Activated CD8-positive, alpha-beta memory T cell treated with anti-CD3 and anti-CD28 coated beads, Interleukin-2, amount 50 U/mL, for 48 hours (primary cell): ENCODE data around the gene TP73.

Experiments
- DNase-seq: peaks from one replicate; pipeline ENCODE4 v3.0.0-alpha.2; 2020

Gene TP73

GRCh38 chr1:3731583-3732433 is 79.5 kb downstream of the TP73 start:
- DNase-seq: no peak

GRCh38 chr1:3732434-3733093 is 80.2 kb downstream of the TP73 start:
- DNase-seq: no peak

- no peak for DNase-seq
Observed at GRCh38 chr1:3733094-3733882, 81.0 kb downstream of the TP73 start.

- DNase-seq: no peak
Observed at GRCh38 chr1:3733883-3734589, 81.7 kb downstream of the TP73 start.

- no peak for DNase-seq
Observed at GRCh38 chr1:3734602-3735001, 82.3 kb downstream of the TP73 start.

GRCh38 chr1:3735027-3735681 is 82.8 kb downstream of the TP73 start:
- DNase-seq: no peak

GRCh38 chr1:3735688-3736087 is 83.4 kb downstream of the TP73 start:
- no peak for DNase-seq

GRCh38 chr1:3736131-3736561 is 83.8 kb downstream of the TP73 start:
- no peak for DNase-seq

- DNase-seq: no peak
Observed at GRCh38 chr1:3736708-3737107, 84.4 kb downstream of the TP73 start.

GRCh38 chr1:3738943-3739342 is 86.6 kb downstream of the TP73 start:
- DNase-seq: no peak

GRCh38 chr1:3740042-3740441 is 87.7 kb downstream of the TP73 start:
- no peak for DNase-seq

- no peak for DNase-seq
Observed at GRCh38 chr1:3740752-3741151, 88.4 kb downstream of the TP73 start.

GRCh38 chr1:3741566-3742438 is 89.5 kb downstream of the TP73 start:
- DNase-seq: no peak

GRCh38 chr1:3742439-3743298 is 90.4 kb downstream of the TP73 start:
- DNase-seq: no peak

GRCh38 chr1:3743421-3743820 is 91.1 kb downstream of the TP73 start:
- DNase-seq: no peak

GRCh38 chr1:3743826-3744225 is 91.5 kb downstream of the TP73 start:
- no peak for DNase-seq

GRCh38 chr1:3744646-3745045 is 92.3 kb downstream of the TP73 start:
- no peak for DNase-seq

- DNase-seq: no peak
Observed at GRCh38 chr1:3745071-3745470, 92.8 kb downstream of the TP73 start.

- no peak for DNase-seq
Observed at GRCh38 chr1:3745590-3746381, 93.5 kb downstream of the TP73 start.
